HG03558 (cell line): ENCODE measurements around the gene PPP2R5C.
A peak's percentile ranks its signal among the peaks of the same experiment; 100 is the strongest.

ENCODE experiments used
- ATAC-seq: cut with Tn5 transposase; IDR thresholded peaks from one replicate; pipeline ENCODE4 v1.9.1; 2021; ENCODE audit warnings: moderate number of reproducible peaks; ENCODE audit not compliant: unreplicated experiment; ENCODE audit errors: extremely low read depth

Gene PPP2R5C

DNA sequence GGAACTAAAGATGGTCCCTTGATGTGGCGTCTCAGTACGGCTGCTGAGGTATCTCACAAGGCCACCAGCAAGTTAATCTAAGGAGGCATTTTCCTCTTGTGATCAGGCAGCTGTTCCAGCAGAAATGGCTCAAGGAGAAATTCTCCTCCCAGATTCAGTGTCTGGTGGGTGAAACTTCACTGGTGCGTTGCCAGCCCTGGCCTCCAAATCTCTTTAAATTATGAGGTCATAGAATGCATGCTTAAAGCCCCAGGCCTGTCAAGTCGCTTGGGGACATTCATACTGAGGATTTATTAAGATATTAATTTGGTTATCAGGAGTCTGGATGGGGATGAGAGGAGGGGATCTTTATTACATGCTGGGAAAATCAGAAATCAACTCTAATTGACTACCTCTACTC is 72.9 kb downstream of the PPP2R5C start:
- ATAC-seq, result no peak

DNA sequence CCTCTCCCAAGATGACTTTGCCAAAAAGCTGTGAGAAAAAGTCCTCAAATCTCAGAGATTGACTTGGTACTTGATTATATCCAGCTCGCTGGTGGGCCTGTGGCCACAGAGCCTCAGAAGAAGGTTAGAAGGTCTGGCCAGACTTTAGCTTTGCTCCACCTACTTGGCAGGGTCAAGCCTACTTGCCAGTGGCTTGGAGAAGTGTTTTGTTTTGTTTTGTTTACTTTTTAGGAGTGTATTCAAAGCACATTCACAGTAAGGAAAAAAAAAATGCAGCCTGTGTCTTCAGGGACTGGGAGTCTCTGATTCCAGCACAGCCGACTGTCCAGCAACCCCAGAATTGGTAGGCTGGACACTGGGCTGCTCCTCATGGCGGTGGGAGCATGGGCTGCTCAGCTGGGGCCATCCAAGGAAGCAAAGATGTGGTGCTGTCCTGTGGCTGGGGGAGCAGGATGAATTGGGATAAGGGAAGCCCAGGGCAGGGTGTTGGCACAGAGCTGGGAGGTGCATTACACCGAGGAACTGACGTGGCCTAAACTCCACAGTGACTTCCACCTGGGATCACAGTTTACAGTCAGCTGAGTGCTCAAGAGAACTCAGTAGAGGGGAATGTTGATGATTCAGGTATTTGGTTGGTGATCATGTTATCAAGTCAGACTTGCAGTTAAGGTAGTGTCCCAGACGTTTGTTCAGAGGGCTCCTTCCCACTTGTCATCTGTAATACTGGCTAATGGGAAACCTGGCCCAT is 73.5 kb downstream of the PPP2R5C start:
- no peak for ATAC-seq

DNA sequence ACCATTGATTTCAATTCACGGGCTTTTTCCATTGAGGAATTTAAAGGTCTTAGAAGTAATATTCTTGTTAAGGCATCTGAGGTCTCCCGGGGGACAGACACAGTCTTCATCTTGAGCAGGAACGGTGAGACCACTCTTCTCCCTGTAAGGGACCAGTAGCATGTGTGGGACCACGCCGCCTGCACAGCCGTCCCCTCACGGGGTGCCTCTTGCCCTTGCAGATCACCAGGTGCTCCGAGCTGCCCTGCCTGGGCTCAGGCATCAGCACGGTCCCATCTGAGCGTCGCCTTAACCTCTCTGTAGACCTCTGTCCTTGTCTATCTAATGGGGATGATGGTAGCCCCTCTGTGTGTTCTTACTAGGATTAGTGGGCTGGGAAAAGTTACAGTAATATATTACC is 74.1 kb downstream of the PPP2R5C start:
- no peak for ATAC-seq

DNA sequence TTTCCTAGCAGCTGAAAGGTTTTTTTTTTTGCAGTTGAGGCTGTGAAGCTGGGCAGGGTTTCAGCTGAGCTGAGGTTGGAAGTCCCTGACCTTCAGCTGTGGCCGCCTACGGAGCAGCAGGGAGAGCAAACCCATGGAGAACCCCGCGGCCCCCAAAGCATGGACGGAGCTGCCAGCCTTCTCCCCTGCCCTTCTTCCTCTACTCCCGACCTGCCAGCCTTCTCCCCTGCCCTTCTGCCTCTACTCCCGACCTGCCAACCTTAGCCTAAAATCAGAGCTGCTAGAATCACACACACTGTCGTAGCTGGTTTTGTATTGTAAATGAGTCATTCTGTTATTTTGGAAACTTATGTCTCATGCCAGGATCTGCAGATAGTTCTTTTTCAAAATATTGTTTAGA is 74.6 kb downstream of the PPP2R5C start:
- ATAC-seq, result no peak

DNA sequence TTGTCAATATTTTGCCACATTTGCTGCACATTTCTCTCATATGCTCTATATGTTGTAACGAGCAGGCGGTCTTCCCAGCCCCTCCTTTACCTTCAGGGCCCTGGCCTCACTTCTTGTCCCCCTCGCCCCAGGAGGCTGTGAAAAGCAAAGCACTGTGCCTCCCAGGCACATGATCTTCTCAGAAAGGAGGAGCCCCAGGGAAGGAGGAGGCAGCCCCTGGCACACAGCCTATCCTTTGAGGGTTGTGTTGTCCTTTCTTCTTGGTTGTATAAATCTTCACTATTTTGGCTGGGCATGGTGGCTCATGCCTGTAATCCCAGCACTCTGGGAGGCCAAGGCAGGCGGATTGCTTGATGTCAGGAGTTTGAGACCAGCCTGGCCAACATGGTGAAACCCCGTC is 77.0 kb downstream of the PPP2R5C start:
- ATAC-seq, result no peak

DNA sequence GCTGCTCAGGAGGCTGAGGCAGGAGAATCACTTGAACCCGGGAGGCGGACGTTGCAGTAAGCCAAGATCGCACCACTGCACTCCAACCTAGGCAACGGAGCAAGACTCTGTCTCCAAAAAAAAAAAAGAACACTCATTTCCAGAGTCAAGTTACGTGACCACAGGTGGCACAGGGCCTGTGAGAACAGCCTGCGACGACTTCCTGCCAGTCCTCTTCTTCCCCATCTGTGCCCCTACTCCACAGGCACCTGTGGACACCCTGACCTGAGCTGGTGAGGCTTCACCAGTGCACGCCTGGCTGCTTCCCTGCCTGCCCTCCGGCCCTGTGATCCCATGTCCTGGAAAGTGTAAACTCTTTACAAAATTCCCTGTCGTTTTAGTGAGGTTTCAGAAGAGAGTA is 77.7 kb downstream of the PPP2R5C start:
- peak; percentile 50 for ATAC-seq

DNA sequence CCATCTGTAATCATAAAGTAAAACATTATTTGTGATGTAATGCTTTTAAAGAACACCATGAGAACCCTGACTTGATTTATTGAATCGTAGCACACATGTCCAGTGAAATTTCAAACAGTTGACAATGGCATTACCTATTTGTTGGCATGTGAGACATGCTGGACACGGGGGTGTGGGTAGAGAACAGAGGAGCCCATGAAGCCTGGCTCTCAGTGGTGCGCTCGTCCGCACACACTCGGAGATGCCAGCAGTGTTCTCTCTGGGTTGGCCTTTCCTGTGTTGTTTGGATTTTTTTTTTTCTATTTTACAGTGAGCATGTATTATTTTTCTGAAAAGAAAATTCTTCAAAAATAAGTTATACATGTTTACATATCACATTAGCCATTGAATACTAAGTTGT is 78.2 kb downstream of the PPP2R5C start:
- ATAC-seq, result no peak

DNA sequence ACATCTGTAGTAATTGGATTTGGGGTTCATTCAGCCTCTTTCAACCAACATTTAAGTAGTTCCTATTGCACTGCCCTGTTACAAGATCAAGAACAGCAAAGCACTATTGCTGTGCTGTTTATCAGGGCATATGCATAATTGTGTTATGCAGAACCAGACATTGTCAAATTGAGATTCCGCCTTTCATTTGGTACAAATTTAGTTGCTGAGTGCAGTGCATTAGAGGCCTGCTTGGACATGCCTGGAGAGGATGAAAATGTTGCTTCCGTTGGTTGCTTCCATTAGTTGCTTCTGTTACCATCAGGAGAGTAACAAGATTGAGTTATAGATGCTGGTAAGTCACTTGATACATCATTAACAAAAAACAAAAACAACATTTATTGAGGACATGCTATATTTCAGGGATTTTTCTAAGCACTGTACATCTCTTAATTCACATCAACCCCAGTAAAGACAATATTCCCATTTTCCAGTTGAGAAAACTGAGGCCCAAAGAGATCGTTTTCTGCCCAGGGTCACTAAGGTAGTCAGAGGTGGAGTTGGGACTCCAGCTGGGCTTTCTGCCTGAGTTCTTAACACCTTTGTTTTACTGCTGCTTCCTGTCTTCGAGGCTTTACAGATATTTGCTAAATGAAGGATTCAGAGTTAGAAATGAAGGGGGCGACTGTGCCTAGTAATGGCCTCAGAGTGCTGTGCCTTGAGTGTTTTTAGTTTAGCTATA is 79.3 kb downstream of the PPP2R5C start:
- ATAC-seq, result no peak

DNA sequence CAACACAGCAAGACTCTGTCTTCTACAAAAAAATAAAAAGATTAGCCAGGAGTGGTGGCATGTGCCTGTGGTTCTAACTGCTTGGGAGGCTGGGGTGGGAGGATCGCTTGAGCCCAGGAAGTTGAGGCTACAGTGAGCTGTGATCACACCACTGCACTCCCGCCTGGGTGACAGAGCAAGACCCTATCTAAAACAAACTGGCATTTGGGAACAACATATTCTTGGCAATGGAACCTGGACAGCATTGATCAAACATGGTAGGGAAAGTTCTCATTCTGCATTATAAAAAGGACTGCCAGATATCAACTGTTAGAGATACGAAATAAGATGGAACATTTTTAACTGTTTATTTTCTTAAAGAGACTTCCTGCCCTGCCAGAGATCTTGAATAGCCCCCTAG is 81.5 kb downstream of the PPP2R5C start:
- no peak for ATAC-seq

DNA sequence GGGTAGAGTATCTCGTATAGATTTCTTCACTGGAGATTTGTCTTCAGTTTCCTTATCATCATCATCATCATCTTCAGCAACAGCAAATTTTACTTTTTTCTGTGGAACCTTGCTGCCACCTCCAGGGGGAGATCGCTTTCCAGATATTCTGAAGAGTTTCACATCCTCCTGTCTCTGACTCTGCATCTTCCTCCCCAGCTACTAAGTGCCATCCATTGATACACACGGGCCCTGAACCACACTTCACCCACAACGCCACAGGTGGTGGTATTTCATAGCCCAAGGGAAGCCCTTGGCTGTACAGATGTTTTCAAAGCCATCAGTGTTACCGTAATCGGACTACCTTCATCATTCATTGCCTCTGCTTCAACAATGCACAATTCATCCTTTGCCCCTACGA is 82.2 kb downstream of the PPP2R5C start:
- no peak for ATAC-seq

DNA sequence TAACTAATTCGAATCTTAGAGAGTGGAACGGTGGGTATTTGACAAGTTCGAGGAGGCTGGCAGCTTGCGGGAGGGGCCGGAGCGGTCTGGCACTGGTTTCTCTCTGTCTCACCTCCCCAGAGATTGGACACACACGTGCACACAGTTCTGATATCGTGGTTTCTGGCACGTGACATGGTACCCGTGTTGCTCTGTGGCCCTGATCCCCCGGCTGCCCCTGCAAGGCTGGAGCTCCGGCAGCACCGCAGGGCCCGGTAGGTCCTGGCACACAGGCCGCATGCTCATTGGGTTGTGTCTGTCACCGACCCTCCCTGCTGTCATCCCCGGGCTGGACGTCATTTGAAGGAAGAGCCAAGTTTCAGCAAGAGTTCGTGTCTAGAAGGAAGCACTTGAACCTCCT is 82.7 kb downstream of the PPP2R5C start:
- no peak for ATAC-seq

DNA sequence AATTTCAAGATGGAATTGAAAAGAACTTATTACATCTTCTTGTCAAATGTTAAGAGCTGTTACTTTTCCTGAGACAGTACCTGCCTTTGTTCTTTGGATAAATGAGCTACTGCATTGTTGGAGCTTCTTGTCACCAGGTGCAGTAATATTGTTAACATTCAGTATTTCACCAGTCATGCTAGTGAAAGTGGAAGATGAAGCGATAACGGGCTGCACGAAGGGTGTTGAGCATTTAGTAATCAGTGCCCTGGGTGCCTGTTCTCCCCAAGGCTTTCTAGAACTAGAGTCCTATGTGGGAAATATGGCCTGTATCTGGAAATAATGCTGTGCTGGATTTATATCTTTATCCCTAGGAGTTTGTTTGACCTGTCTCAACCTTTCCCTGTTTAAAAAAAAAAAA is 83.2 kb downstream of the PPP2R5C start:
- ATAC-seq, result no peak

DNA sequence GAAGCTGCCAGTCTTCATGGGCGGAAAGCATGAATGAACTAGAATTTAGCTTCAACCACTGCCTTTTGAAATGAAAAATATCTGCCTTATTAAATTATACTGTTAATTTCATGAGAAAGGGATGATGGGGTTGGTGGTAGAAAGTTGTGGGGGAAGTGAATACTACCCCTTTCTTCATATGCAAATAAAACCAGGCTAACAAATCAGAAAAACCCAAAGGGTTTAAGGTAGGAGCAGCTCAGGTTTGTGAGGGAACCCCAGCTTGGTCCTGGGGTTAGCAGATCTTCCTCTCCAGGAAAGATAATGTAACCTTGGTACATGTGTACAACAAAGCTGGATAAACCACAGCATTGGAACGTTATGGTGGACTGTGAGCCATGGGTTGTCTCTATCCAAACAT is 84.0 kb downstream of the PPP2R5C start:
- ATAC-seq, result no peak

DNA sequence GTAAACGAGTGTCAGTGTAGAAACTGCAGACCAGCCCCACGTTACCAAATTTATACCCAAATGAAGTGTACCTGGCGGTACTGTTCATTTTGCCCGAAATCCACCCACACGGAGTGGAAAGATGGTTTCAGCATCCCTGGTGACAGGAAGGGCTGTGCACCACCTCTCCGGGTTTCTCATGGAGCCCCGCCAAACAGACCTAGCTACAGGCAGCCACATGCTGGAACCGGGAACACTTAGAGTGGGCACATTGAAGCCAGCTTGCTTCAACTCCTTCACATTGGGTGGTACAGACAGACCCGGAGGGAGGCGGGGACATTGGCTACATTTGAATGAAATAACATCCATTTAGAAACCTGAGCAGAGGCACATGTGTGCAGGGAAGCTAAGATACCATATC is 84.4 kb downstream of the PPP2R5C start:
- no peak for ATAC-seq

DNA sequence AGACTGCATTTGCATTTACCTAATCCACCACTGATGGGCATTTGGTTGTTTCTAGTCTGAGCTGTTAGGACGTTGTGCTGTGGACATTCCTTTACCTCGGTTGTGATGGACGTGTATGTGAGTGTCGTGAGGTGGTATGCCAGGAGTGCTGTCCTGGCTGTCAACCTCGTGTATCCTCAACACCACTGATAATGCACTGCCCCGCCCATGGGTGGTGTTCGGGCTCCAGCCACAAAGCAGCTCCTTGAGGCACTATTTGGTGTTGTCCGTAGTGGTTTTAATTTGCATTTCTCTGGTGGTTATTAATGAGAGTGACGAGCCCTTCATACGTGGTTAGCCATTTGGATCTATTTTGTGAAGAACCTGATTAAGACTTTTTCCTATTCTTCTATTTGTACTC is 87.6 kb downstream of the PPP2R5C start:
- ATAC-seq, result peak; percentile 39

DNA sequence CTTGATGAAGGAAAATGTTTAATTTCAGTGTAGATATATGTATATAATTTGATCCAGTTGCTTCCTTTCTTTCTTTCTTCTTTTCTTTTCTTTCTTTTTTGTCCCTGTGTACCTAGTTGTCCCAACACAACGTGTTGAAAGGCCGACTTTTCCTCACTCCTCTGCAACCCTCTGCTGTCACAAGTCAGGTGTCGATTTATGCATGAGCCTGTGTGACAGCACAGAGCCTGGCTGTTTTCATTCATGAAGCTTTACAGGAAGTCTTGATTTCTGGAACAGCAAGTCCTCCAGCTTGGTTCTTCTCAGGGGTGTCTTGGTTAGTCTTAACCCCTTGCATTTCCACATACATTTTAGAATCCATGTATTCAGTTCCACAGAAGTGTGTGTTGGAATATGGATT is 88.1 kb downstream of the PPP2R5C start:
- ATAC-seq, result peak; percentile 11

DNA sequence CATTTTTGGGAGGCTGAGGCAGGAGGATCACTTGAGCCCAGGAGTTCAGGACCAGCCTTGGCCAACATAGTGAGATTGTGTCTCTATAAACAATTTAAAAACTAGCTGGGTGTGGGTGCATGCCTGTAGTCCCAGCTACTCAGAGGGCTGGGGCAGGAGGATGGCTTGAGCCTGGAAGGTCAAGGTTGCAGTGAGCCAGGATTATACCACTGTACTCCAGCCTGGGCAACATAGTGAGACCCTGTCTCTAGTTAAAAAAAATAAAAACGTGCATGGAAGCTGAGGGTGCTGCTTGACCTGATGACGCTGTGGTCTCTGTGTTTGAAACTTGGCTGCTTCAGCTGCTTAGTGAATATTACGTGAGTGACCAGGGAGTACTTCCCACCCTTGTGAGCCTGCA is 89.7 kb downstream of the PPP2R5C start:
- ATAC-seq, result no peak

DNA sequence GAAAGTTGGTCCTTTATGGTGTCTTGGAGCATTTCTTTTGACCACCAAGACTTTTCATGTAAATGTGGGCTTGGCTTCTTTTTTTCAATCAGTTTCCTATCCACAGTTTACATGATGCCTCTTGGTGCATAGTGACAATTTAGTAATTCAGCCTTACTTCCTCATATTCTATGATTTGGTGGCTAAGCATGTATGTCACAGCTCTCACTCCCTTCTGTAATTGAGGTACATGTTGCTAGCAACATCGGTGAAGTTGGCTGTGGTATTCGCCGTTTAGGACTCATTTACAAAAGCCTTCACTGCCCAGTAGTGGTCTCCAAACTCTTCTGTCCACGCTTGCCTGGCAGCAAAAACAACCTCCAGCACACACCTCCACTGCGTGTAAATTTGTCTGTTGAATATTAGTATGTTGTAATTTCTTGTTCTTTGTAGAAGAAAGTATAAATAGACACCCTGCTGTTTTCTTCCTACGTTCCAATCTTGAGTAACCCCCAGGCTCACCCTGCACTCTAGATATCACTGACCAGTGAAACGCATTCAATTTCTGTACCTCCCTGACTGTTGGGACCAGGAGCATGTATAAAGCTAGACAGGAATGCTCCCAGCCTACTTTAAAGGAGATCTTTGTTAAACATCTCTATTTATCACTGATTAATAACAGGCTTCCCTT is 90.4 kb downstream of the PPP2R5C start:
- ATAC-seq, result no peak

DNA sequence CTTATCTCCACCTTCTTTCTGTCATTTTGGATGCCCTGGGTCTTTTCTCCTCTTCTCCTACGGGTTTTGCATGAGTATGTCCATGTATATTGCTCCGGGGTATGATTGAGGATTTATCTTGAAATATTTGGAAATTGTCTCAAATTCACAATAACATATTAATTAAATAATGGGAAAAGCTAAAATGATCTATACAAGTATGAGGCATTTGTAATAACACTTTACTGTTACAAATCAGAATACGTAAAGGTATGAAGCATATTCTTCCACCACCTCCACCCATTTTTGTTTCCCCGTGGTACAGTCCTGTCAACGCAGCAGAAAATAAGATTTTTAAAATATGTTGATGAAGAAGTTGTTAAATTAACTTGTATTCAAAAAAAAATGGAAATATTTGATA is 91.3 kb downstream of the PPP2R5C start:
- no peak for ATAC-seq

DNA sequence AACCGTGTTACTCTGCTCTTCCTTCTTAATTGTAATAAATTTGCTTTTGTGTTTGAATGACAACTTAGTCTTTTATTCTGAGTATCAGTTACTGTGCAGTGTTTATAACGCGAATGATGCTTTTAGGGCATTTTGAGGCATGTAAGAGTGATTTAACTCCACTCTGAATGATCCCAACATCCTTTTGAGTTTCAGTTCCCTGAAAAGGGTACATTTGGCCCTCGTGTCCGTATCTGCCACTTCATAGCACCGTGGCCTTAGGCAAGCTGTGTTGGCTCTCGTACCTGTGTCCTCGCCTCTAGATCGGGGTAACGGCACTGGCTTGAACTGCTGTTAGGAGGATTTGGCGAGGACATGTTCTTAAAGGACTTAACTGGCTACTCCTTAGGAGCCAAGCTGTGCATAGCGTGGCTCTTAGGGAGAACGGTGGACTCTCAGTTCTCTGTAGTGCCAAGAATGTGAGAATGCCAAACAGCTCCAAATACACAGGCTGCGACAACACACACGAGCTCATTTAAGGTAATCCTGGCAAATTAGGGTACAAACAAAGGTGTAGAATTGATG is 92.0 kb downstream of the PPP2R5C start:
- no peak for ATAC-seq

DNA sequence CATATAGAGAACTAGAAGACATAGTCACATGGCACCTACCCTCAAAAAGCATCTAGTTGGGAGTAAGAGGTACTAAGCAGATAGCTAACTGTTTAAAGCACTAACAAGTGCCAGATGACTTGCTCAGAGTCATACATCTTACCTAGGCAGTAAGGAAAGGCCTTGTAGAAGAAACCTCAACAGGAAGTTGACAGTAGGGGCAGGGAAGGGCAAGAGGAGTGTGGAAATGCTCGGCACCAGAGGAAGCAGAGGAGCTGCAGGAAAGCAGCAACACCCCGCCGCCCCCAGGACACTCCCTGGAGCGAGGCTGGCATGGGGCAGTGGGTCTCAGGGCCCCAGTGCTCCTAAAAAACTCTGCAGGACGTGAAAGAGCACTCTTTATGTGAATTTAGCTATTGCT is 92.9 kb downstream of the PPP2R5C start:
- ATAC-seq, result no peak
